ENCODE results near the gene P2RX6.

DNA sequence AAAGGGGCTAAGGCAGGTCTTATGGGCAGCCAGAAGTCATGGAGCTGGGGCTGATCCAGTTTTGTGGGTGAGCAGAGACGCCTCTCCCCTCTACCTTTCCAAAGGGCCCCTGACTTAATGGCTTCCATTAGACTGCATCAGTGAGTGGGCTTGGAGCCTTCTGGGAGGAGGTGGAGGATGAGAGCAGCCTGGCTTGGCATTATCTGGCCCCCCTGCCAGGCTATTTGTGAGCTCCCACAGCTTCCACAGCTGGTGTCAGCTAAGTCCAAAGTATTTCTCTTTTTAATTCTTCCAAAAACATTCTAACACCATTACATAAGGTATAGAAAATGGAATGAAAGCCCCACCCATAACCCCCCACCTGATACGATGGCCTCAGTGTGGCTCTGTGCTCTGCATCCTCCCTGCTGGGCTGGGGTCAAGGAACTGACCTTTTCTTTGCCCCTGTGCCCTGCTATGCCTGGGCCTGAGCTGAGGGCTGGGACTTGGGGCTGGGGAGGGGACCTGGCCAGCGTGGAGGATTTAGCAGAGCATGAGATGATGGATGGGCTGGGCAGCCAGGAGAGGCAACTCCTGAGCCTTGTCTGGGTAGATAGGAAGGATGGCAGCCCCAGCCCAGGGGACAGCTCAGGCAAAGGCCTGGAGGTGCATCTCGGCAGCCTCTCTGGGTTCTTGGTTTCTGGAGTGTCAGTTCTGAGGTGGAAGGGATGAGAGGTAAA is 43.9 kb upstream of the P2RX6 start:
- TF ChIP-seq FOXK2 (IDR thresholded peaks at IDR 0.05) (no peak), ARNT (IDR thresholded peaks at IDR 0.05) (no peak), SUZ12 (IDR thresholded peaks at IDR 0.05) (no peak), NFRKB (IDR thresholded peaks at IDR 0.05) (no peak), ZNF384 (IDR thresholded peaks at IDR 0.05) (no peak), SP1 (IDR thresholded peaks at IDR 0.05) (no peak)
- TF ChIP-seq, protein P1, sequence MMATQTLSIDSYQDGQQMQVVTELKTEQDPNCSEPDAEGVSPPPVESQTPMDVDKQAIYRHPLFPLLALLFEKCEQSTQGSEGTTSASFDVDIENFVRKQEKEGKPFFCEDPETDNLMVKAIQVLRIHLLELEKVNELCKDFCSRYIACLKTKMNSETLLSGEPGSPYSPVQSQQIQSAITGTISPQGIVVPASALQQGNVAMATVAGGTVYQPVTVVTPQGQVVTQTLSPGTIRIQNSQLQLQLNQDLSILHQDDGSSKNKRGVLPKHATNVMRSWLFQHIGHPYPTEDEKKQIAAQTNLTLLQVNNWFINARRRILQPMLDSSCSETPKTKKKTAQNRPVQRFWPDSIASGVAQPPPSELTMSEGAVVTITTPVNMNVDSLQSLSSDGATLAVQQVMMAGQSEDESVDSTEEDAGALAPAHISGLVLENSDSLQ (IDR thresholded peaks at IDR 0.05) = no peak
